ENCODE data around the gene PPP1R14D.

The PPP1R14D gene, protein sequence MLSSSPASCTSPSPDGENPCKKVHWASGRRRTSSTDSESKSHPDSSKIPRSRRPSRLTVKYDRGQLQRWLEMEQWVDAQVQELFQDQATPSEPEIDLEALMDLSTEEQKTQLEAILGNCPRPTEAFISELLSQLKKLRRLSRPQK

DNA sequence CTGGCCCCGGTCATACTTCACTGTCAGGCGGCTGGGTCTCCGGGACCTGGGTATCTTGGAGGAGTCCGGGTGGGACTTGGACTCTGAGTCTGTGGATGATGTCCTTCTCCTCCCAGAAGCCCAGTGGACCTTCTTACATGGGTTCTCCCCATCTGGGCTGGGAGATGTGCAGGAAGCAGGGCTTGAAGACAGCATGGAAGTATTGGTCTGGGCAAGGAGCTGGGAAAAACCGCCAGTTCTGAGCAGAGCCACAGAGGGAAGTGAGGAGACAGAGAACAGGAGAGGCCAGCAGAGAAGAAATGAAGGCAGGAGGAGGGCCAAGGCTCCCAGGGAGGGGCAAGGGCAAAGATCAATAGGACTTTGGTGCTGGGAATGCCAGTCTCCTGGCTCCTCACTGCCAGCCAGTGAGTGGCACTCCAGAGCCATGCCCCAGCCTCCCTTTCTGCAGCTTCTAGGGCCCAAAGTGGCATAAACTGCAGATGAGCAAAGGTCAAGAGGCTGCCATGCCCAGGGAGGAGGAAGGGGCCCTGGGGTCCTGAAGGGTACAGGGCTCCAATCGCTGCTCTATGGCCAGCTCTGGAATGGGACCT lies at the start of gene PPP1R14D:
PPP1R14D (minus strand) TSS at position 262 of the 590 bp plus-strand sequence; CDS start at position 195, 67 bp downstream.
- Histone ChIP-seq H3K79me2 (ENCODE audit: insufficient read depth, low read length) (no peaks in the 10 kb centered on the region), H3K4me3 (ENCODE audit: insufficient read depth, low read length, poor library complexity, severe bottlenecking) (no peak within 1 kb of the TSS), H3K27ac (ENCODE audit: low read depth, low read length) (no peak within 1 kb of the TSS), H3F3A (ENCODE audit: insufficient read depth) (no peaks in the 10 kb centered on the region), H4K20me1 (ENCODE audit: low read depth, low read length) (no peaks in the 10 kb centered on the region), H3K9ac (ENCODE audit: low read length) (no peak within 1 kb of the TSS), H3K36me3 (ENCODE audit: low read length) (no peaks in the 10 kb centered on the region), H3K4me2 (ENCODE audit: low read depth, low read length, poor library complexity, severe bottlenecking) (no peak within 1 kb of the TSS), H3K9me3 (ENCODE audit: insufficient read depth, low read length) (no peaks in the 10 kb centered on the region), H2AFZ (ENCODE audit: low read depth, low read length, severe bottlenecking) (no peak within 1 kb of the TSS), H3K9me2 (replicated peaks; ENCODE audit: insufficient read depth, low read length) (no peaks in the 10 kb centered on the region), H3K27me3 (ENCODE audit: low read length) (no peaks in the 10 kb centered on the region)
- no peak for TF ChIP-seq EZH2phosphoT487 (conservative IDR thresholded peaks at IDR 0.05; ENCODE audit: low read length)
- TF ChIP-seq, protein P1, sequence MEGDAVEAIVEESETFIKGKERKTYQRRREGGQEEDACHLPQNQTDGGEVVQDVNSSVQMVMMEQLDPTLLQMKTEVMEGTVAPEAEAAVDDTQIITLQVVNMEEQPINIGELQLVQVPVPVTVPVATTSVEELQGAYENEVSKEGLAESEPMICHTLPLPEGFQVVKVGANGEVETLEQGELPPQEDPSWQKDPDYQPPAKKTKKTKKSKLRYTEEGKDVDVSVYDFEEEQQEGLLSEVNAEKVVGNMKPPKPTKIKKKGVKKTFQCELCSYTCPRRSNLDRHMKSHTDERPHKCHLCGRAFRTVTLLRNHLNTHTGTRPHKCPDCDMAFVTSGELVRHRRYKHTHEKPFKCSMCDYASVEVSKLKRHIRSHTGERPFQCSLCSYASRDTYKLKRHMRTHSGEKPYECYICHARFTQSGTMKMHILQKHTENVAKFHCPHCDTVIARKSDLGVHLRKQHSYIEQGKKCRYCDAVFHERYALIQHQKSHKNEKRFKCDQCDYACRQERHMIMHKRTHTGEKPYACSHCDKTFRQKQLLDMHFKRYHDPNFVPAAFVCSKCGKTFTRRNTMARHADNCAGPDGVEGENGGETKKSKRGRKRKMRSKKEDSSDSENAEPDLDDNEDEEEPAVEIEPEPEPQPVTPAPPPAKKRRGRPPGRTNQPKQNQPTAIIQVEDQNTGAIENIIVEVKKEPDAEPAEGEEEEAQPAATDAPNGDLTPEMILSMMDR (IDR thresholded peaks at IDR 0.05; ENCODE audit: insufficient read depth, low read length, poor library complexity, severe bottlenecking) = no peak

DNA sequence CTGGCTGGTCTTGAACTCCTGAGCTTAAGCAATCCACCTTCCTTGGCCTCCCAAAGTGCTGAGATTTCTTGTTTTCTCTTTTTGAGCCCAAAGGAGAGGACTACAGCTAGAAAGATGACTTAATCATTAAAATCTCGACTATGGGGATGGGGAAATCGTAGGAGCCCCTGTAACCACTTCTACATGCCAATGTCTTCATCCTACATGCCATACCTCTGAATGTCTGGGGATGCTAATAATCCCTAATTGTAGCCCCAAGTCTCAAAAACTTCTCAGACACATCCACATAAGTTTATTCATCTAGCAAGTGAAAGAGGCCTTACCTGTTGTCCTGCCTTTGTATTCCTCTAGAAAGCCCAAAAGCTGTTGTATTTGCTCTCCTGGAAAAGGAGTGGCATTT lies 49.2 kb upstream of the PPP1R14D start:
- Histone ChIP-seq H3K79me2 (ENCODE audit: insufficient read depth, low read length) (no peaks in the 10 kb centered on the region), H3K4me3 (ENCODE audit: insufficient read depth, low read length, poor library complexity, severe bottlenecking) (no peak overlapping the region), H4K20me1 (ENCODE audit: low read depth, low read length) (no peaks in the 10 kb centered on the region), H3K36me3 (ENCODE audit: low read length) (no peaks in the 10 kb centered on the region), H3K27ac (ENCODE audit: low read depth, low read length) (no peak overlapping the region), H3K9me3 (ENCODE audit: insufficient read depth, low read length) (no peaks in the 10 kb centered on the region), H3K9me2 (replicated peaks; ENCODE audit: insufficient read depth, low read length) (no peaks in the 10 kb centered on the region), H3F3A (ENCODE audit: insufficient read depth) (no peaks in the 10 kb centered on the region), H3K27me3 (ENCODE audit: low read length) (no peaks in the 10 kb centered on the region), H2AFZ (ENCODE audit: low read depth, low read length, severe bottlenecking) (no peak overlapping the region), H3K9ac (ENCODE audit: low read length) (no peak overlapping the region), H3K4me2 (ENCODE audit: low read depth, low read length, poor library complexity, severe bottlenecking) (no peak overlapping the region)
- no peak for TF ChIP-seq EZH2phosphoT487 (conservative IDR thresholded peaks at IDR 0.05; ENCODE audit: low read length)
- TF ChIP-seq, protein P1 (IDR thresholded peaks at IDR 0.05; ENCODE audit: insufficient read depth, low read length, poor library complexity, severe bottlenecking) = no peak

DNA sequence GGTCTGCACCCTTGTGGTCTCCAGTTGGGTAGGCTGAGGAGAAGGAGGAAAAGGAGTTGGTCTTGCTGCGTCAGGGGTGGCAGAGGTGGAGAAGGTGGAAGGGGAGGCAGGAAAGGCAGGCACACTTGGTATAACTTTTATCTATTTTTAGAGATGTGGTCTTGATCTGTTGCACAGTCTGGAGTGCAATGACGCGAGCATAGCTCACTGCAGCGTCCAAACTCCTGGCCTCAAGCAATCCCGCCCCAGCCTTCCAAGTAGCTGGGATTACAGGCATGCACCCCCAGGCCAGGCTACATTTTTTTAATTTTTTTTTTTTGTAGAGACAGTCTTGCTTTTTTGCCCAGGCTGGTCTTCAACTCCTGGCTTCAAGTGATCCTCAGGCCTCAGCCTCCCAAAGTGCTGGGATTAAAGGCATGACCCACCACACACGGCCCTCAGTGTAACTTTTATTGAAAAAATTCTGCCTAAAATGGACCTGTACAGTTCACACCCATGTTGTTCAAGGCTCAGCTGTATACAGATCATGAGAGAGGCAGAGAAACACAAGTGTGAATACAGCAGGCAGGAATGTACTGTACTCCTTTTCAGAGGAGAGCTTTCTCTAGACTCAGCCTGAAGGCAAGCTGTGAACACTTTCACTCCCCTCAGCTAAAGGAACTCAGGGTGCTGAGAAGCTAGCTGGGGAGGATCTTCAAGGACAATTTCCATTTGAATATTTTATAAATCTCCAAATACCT lies 47.7 kb upstream of the PPP1R14D start:
- Histone ChIP-seq H2AFZ (ENCODE audit: low read depth, low read length, severe bottlenecking) (no peak overlapping the region), H3K9me2 (replicated peaks; ENCODE audit: insufficient read depth, low read length) (no peaks in the 10 kb centered on the region), H3K79me2 (ENCODE audit: insufficient read depth, low read length) (no peaks in the 10 kb centered on the region), H3K36me3 (ENCODE audit: low read length) (no peaks in the 10 kb centered on the region), H3K27me3 (ENCODE audit: low read length) (no peaks in the 10 kb centered on the region), H3K4me2 (ENCODE audit: low read depth, low read length, poor library complexity, severe bottlenecking) (no peak overlapping the region), H4K20me1 (ENCODE audit: low read depth, low read length) (no peaks in the 10 kb centered on the region), H3K9me3 (ENCODE audit: insufficient read depth, low read length) (no peaks in the 10 kb centered on the region), H3K4me3 (ENCODE audit: insufficient read depth, low read length, poor library complexity, severe bottlenecking) (no peak overlapping the region), H3K27ac (ENCODE audit: low read depth, low read length) (no peak overlapping the region), H3F3A (ENCODE audit: insufficient read depth) (no peaks in the 10 kb centered on the region), H3K9ac (ENCODE audit: low read length) (no peak overlapping the region)
- TF ChIP-seq, protein P1 (IDR thresholded peaks at IDR 0.05; ENCODE audit: insufficient read depth, low read length, poor library complexity, severe bottlenecking) = no peak
- TF ChIP-seq EZH2phosphoT487 (conservative IDR thresholded peaks at IDR 0.05; ENCODE audit: low read length) = no peak

Measured in SU-DHL-6 (cell line).